H1 (cell line): Measurements from ENCODE around the gene HMGB3. TPM values are rescaled to one million over a fixed set of nuclear protein-coding genes. Genes with fewer than 3 reads are reported as not detected.
A peak's percentile ranks its signal among the peaks of the same experiment; 100 is the strongest.

Source experiments
- CTCF ChIA-PET: fragments of 300-600 bp; sonication (Branson Sonifier 250); formaldehyde crosslinking; loops from one replicate; lab custom pipeline; 2021; ENCODE audit not compliant: partially characterized antibody; lab: Charles Lee
- POLR2A ChIA-PET: fragments of 300-600 bp; sonication (Branson Sonifier 250); formaldehyde crosslinking; loops from one replicate; lab custom pipeline; 2021; ENCODE audit warnings: inconsistent platforms; ENCODE audit not compliant: partially characterized antibody; lab: Charles Lee
- DNase-seq, 2 experiments: peaks; one replicate each; pipeline versions ENCODE4 v3.0.0 to v3.0.0-alpha.2; 2010 to 2022; ENCODE audit warnings: low spot score in 2 of 2, low read depth in 1 of 2, mixed read lengths in 1 of 2
- FAIRE-seq: peaks from 2 replicates; lab custom pipeline; 2011; peaks lifted over from hg19 to GRCh38; lab: Jason Lieb, UNC
- H2AFZ ChIP-seq: 2 replicates; pipeline ENCODE4 v1.8.1; 2012; ENCODE audit warnings: low read length, inconsistent platforms
- H2AK5ac ChIP-seq: 2 replicates; pipeline ENCODE4 v1.6.1; 2013; ENCODE audit warnings: low read depth, low read length
- H2BK120ac ChIP-seq: replicated peaks from 2 replicates; pipeline ENCODE3; 2013; ENCODE audit warnings: low read depth, low read length, inconsistent platforms
- H2BK12ac ChIP-seq: 2 replicates; pipeline ENCODE4 v1.6.1; 2013; ENCODE audit warnings: low read depth, low read length
- H2BK15ac ChIP-seq: 2 replicates; pipeline ENCODE4 v1.6.1; 2013; ENCODE audit warnings: low read length
- H2BK20ac ChIP-seq: 2 replicates; pipeline ENCODE4 v1.6.1; 2013; ENCODE audit warnings: low read length
- H2BK5ac ChIP-seq: 2 replicates; pipeline ENCODE4 v1.6.1; 2013; ENCODE audit warnings: low read depth, low read length
- H3K14ac ChIP-seq: 2 replicates; pipeline ENCODE4 v1.6.1; 2013; ENCODE audit warnings: inconsistent platforms; ENCODE audit not compliant: insufficient read length
- H3K18ac ChIP-seq: 2 replicates; pipeline ENCODE4 v1.6.1; 2013; ENCODE audit warnings: low read length; ENCODE audit errors: extremely low read depth
- H3K23ac ChIP-seq: 2 replicates; pipeline ENCODE4 v1.6.1; 2013; ENCODE audit warnings: inconsistent platforms; ENCODE audit not compliant: insufficient read length
- H3K23me2 ChIP-seq: 2 replicates; pipeline ENCODE4 v1.6.1; 2013; ENCODE audit warnings: low read depth, low read length
- H3K27ac ChIP-seq: 2 replicates; pipeline ENCODE4 v1.6.1; 2011; ENCODE audit warnings: low read depth, low read length, inconsistent platforms
- H3K27me3 ChIP-seq, 4 experiments: replicated peaks in 1 of 4; 1 replicate in 1 of 4; 2 replicates in 3 of 4; pipeline versions ENCODE4 v1.6.1 to v1.8.1; 2011 to 2013; ENCODE audit warnings: low read length in 3 of 4, mild to moderate bottlenecking in 3 of 4, inconsistent platforms in 2 of 4, mixed read lengths in 2 of 4, moderate library complexity in 1 of 4; ENCODE audit not compliant: control insufficient read depth in 3 of 4, insufficient read depth in 3 of 4; ENCODE audit errors: extremely low read depth in 1 of 4
- H3K36me3 ChIP-seq, 4 experiments: 2 replicates each; pipeline versions ENCODE4 v1.6.1 to v1.8.1; 2011 to 2013; ENCODE audit warnings: mild to moderate bottlenecking in 4 of 4, low read length in 3 of 4, moderate library complexity in 2 of 4, control low read depth in 1 of 4, inconsistent platforms in 1 of 4; ENCODE audit not compliant: insufficient read depth in 4 of 4, control insufficient read depth in 2 of 4
- H3K4ac ChIP-seq: replicated peaks from 2 replicates; pipeline ENCODE3; 2013; ENCODE audit warnings: low read length, low read depth, mixed read lengths, inconsistent platforms; ENCODE audit not compliant: insufficient read length
- H3K4me1 ChIP-seq, 4 experiments: replicated peaks in 1 of 4; 1 replicate in 1 of 4; 2 replicates in 3 of 4; pipeline versions ENCODE4 v1.6.1 to v1.8.1; 2011 to 2013; ENCODE audit warnings: low read length in 3 of 4, inconsistent platforms in 2 of 4, mixed read lengths in 1 of 4; ENCODE audit not compliant: insufficient read depth in 4 of 4, control insufficient read depth in 3 of 4
- H3K4me2 ChIP-seq, 2 experiments: 2 replicates each; pipeline versions ENCODE4 v1.6.1 to v1.8.1; 2011 to 2013; ENCODE audit warnings: low read depth in 2 of 2, low read length in 2 of 2, control low read depth in 1 of 2, inconsistent platforms in 1 of 2, mild to moderate bottlenecking in 1 of 2; ENCODE audit not compliant: insufficient read depth in 1 of 2
- H3K4me3 ChIP-seq, 4 experiments: fragments of 200-600, 300-600 bp in 1 of 4; sonication (generic), shearing (Covaris generic), sonication (Bioruptor Twin) in 1 of 4; 2 replicates each; pipeline versions ENCODE4 v1.5.1 to v1.8.1; 2011 to 2016; ENCODE audit warnings: low read length in 4 of 4, low read depth in 3 of 4, control low read depth in 2 of 4, inconsistent platforms in 2 of 4, mild to moderate bottlenecking in 2 of 4, mixed read lengths in 1 of 4, moderate library complexity in 1 of 4; ENCODE audit not compliant: insufficient read depth in 2 of 4; ENCODE audit errors: extremely low read depth in 1 of 4
- H3K56ac ChIP-seq: replicated peaks from 2 replicates; pipeline ENCODE3; 2013; ENCODE audit warnings: low read depth, mild to moderate bottlenecking, mixed read lengths, low read length, inconsistent platforms; ENCODE audit not compliant: insufficient read length
- H3K79me1 ChIP-seq: 2 replicates; pipeline ENCODE4 v1.6.1; 2013; ENCODE audit warnings: low read depth, low read length, control low read depth
- H3K79me2 ChIP-seq, 2 experiments: 2 replicates each; pipeline versions ENCODE4 v1.6.1 to v1.8.1; 2012 to 2013; ENCODE audit warnings: low read length in 2 of 2, mild to moderate bottlenecking in 2 of 2, inconsistent platforms in 1 of 2; ENCODE audit not compliant: insufficient read depth in 2 of 2, control insufficient read depth in 1 of 2
- H3K9ac ChIP-seq, 4 experiments: replicated peaks in 1 of 4; 1 replicate in 1 of 4; 2 replicates in 3 of 4; pipeline versions ENCODE4 v1.6.1 to v1.8.1; 2011 to 2013; ENCODE audit warnings: low read depth in 3 of 4, low read length in 3 of 4, control low read depth in 2 of 4, mild to moderate bottlenecking in 2 of 4, moderate library complexity in 2 of 4, inconsistent platforms in 1 of 4; ENCODE audit errors: extremely low read depth in 1 of 4
- H3K9me3 ChIP-seq, 2 experiments: 2 replicates each; pipeline versions ENCODE4 v1.6.1 to v1.8.1; 2012 to 2013; ENCODE audit warnings: mild to moderate bottlenecking in 2 of 2, moderate library complexity in 2 of 2, control low read depth in 1 of 2, inconsistent platforms in 1 of 2, low read depth in 1 of 2, low read length in 1 of 2, mixed read lengths in 1 of 2; ENCODE audit not compliant: insufficient read depth in 2 of 2
- H4K20me1 ChIP-seq, 2 experiments: replicated peaks in 1 of 2; 2 replicates each; pipeline versions ENCODE3 to v1.8.1; 2011 to 2013; ENCODE audit warnings: inconsistent platforms in 2 of 2, low read length in 2 of 2, mild to moderate bottlenecking in 1 of 2; ENCODE audit not compliant: insufficient read depth in 2 of 2, control insufficient read depth in 1 of 2
- H4K5ac ChIP-seq: 2 replicates; pipeline ENCODE4 v1.6.1; 2013; ENCODE audit warnings: low read length, low read depth, mixed read lengths, inconsistent platforms; ENCODE audit not compliant: insufficient read length
- H4K8ac ChIP-seq: 2 replicates; pipeline ENCODE4 v1.8.0; 2013; ENCODE audit warnings: mild to moderate bottlenecking, moderate library complexity, low read length, inconsistent platforms; ENCODE audit not compliant: insufficient read depth; ENCODE audit errors: extremely low read depth
- H4K91ac ChIP-seq: replicated peaks from 2 replicates; pipeline ENCODE3; 2013; ENCODE audit warnings: low read length, mixed read lengths, inconsistent platforms; ENCODE audit not compliant: insufficient read length
- BRCA1 ChIP-seq: IDR thresholded peaks from 2 replicates; pipeline ENCODE4 v1.6.1; 2012; ENCODE audit warnings: low read depth, low read length, improper control_type of control experiment
- MAFK ChIP-seq: IDR thresholded peaks from 2 replicates; pipeline ENCODE4 v1.6.1; 2012; ENCODE audit warnings: low read depth, mild to moderate bottlenecking, improper control_type of control experiment, low read length
- RFX5 ChIP-seq: IDR thresholded peaks from 2 replicates; pipeline ENCODE4 v1.6.1; 2011; ENCODE audit warnings: low read depth, low read length, improper control_type of control experiment, borderline replicate concordance
- SUZ12 ChIP-seq: fragments of 200-600 bp; sonication (generic); IDR thresholded peaks from 2 replicates; pipeline ENCODE4 v1.6.1; 2012; ENCODE audit warnings: mild to moderate bottlenecking, inconsistent platforms, low read length, moderate library complexity, mixed read lengths
- TCF12 ChIP-seq: IDR thresholded peaks from 2 replicates; pipeline ENCODE4 v1.6.1; 2011; ENCODE audit warnings: low read depth, mild to moderate bottlenecking, low read length
- WGBS, 2 experiments: shearing (Covaris generic) in 1 of 2; methylation state at CpG; one replicate each; pipeline versions ENCODE4 v1.1.6 to v1.1.7; 2013 to 2015; ENCODE audit warnings: low lambda C conversion rate in 2 of 2, mixed read lengths in 2 of 2, inconsistent platforms in 1 of 2, low coverage in 1 of 2, missing lambda C conversion rate in 1 of 2; ENCODE audit not compliant: insufficient replicate concordance in 2 of 2, insufficient coverage in 1 of 2, insufficient read length in 1 of 2; ENCODE audit errors: extremely low coverage in 1 of 2, missing lambda C conversion rate in 1 of 2; 5-methylcytosine and 5-hydroxymethylcytosine counted together
- polyA plus RNA-seq, 7 experiments: library from polyadenylated mRNA; depleted of rRNA in 3 of 7; stranded (reverse) in 5 of 7; unstranded in 2 of 7; fragments of >200 nt in 5 of 7; fragments of 200-250 nt in 2 of 7; gene quantifications; 1 replicate in 5 of 7; 2 replicates in 1 of 7; 4 replicates in 1 of 7; pipeline versions ENCODE4 v1.2.1 to v1.2.3, GENCODE V29; 2011 to 2013; ENCODE audit warnings: missing spikeins in 2 of 7, mixed read lengths in 2 of 7
- total RNA-seq: library from RNA; stranded (reverse); fragmentation: NEBNext Ultra II Directional; extraction: Animal tissue kit (Norgen Biotek cat#: 25700); gene quantifications from 2 replicates; pipeline ENCODE4 v1.2.1, GENCODE V29; 2021

HMGB3 gene
- total and polyA plus RNA-seq, 2 of the 8 experiments (the other 6 are each of a cell fraction or from before 2014, with no cell fraction given) = 55.8 to 346 TPM

GRCh38 chrX:150933945-150934350 lies 49.2 kb upstream of the HMGB3 start:
- no peak overlapping the region for H3K14ac ChIP-seq
- H3K56ac ChIP-seq = no peak overlapping the region
- H3K27ac ChIP-seq = no peak overlapping the region
- no peak overlapping the region for H3K18ac ChIP-seq
- H4K5ac ChIP-seq = no peak overlapping the region
- H3K27me3 ChIP-seq = no peaks in the 10 kb centered on the region
- H3K23me2 ChIP-seq = no peaks in the 10 kb centered on the region
- no peak overlapping the region for H2BK120ac ChIP-seq
- no peak overlapping the region for H2BK5ac ChIP-seq
- no peaks in the 10 kb centered on the region for H3K79me2 ChIP-seq
- no peaks in the 10 kb centered on the region for H3K36me3 ChIP-seq
- no peak overlapping the region for H4K91ac ChIP-seq
- H3K4me2 ChIP-seq = 0 out of 4 replicates have a peak overlapping the region, but pooled peaks of 1 of the 2 experiments have one; percentile 10
- peak; percentile 52 for FAIRE-seq
- H4K8ac ChIP-seq = no peak overlapping the region
- no peak overlapping the region for H3K23ac ChIP-seq
- 0 out of 2 replicates have a peak overlapping the region, but pooled peaks have one; percentile 39 for H2AK5ac ChIP-seq
- no peak overlapping the region for H3K4me3 ChIP-seq
- no peak overlapping the region for H2BK15ac ChIP-seq
- no peak overlapping the region for H3K9ac ChIP-seq
- H4K20me1 ChIP-seq = no peaks in the 10 kb centered on the region
- POLR2A ChIA-PET = interaction anchor here (0.9 to 1.9 kb wide), 6 partner anchors 10 to 51 kb away, joined by 3 to 15 read pairs (median 4); no protein-coding TSS in a partner anchor
- H3K79me1 ChIP-seq = no peaks in the 10 kb centered on the region
- H2AFZ ChIP-seq = no peak overlapping the region
- peak overlapping the region; percentile 84; the same call in 1 of the 2 replicates for H2BK12ac ChIP-seq
- no peak overlapping the region for H3K4ac ChIP-seq
- no peak for DNase-seq
- no peak overlapping the region for H2BK20ac ChIP-seq
- CTCF ChIA-PET = interaction anchor here (0.8 kb wide), 1 partner anchor 16 kb away, joined by 3 read pairs; no protein-coding TSS in a partner anchor
- peaks cover 0 to 6% (median 2%) of the 10 kb centered on the region in 4 experiments; a peak in 4 of 7 replicates for H3K4me1 ChIP-seq
- WGBS, 2 experiments = 75% methylated on average over 5 of the region's 5 CpGs; no CpG with 5 or more reads in 1 of the 2 experiments
- H3K9me3 ChIP-seq = no peaks in the 10 kb centered on the region
- no peak for TF ChIP-seq RFX5
- no peak for TF ChIP-seq BRCA1
- no peak for TF ChIP-seq MAFK
- no peak for TF ChIP-seq SUZ12
- TF ChIP-seq TCF12 = no peak
